GM19468 (cell line): ENCODE data around the gene MTFR1L.

Source experiments
- ATAC-seq: cut with Tn5 transposase; IDR thresholded peaks from one replicate; pipeline ENCODE4 v1.9.1; 2021; ENCODE audit warnings: mild to moderate bottlenecking, moderate library complexity, moderate number of reproducible peaks; ENCODE audit not compliant: unreplicated experiment; ENCODE audit errors: extremely low read depth

MTFR1L gene

DNA sequence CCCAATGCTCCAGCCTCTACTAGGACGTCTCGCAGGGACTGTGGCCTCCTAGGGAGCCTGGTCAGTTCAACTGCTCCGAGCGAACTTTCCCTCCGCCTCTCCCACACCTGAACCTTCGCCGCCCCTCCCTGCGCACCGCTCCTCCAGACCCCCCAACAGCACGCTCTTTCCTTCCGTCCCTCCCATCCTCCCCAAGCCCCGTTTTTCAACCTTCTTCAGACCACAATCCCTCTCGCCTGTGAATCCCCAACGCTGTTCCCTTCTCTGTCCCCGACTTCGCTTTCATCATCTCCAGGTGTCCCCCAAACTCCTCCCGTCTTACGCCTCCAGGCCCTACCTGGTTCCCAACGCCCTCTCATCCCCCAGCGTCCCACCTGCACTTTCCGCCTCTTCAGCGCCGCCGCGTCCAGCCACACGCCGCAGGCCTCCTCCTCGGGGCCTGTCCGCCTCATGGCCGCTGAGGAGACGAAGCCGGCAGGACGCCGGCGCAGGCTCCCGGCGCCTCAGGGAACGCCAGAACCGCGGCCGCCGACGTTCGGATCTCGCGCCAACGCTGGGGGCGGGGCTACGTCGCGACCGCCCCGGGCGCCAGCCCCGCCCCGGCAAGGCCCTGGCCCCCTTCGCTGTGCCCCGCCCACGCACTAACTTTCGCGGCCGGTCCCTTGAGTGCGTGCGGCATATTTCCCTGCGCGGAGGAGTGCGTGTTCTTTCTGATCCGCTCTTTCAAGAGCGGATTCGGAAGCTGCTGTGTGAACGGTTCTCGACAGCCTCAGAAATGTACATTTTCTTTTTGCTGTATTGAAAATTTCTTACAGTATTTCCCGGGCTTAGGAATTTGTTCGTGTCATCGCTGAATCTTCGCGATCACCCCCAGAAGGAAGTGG, 39.4 kb downstream of the MTFR1L start, which contains the start of gene AUNIP:
TSS of gene AUNIP (minus strand) at position 552 of the 884 bp plus-strand sequence. CDS start at position 452, 100 bp downstream.
- ATAC-seq, result peak; percentile 40

DNA sequence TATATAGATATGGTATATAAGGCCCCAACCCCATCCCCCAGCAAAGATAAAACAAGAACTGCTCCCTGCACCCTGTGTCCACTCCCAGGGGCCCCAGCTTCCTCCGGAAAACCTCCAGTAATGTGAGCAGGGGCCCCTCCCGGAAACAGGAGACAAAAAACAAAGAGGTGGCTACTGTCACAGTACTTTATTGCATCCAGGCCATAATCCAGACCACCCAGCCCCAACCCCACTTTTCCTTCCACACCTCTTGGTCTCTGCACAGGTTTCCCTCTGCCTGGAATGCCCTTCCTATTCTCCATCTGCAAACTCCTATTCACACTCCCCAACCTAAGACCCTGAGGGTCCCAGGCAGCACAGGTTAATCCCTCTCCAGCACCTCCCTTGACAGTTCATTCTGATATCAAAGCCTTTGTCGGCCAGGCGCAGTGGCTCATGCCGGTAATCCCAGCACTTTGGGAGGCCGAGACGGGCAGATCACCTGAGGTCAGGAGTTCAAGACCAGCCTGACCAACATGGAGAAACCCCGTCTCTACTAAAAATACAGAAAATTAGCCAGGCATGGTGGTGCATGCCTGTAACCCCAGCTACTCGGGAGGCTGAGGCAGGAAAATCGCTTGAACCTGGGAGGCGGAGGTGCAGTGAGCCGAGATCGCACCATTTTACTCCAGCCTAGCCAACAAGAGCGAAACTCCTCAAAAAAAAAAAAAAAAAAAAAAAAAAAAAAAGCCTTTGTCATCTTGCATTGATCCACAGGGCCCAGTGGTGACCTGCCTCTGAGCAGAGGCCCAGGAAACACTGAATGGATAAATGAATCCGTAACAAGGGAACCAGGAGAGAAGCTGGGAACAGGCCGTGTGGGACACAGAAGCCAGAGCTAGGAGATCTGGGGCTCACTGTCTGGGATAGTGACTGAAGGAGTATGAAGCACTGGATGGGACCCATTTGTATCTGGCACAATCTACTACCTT, 41.8 kb downstream of the MTFR1L start:
- ATAC-seq, result no peak

DNA sequence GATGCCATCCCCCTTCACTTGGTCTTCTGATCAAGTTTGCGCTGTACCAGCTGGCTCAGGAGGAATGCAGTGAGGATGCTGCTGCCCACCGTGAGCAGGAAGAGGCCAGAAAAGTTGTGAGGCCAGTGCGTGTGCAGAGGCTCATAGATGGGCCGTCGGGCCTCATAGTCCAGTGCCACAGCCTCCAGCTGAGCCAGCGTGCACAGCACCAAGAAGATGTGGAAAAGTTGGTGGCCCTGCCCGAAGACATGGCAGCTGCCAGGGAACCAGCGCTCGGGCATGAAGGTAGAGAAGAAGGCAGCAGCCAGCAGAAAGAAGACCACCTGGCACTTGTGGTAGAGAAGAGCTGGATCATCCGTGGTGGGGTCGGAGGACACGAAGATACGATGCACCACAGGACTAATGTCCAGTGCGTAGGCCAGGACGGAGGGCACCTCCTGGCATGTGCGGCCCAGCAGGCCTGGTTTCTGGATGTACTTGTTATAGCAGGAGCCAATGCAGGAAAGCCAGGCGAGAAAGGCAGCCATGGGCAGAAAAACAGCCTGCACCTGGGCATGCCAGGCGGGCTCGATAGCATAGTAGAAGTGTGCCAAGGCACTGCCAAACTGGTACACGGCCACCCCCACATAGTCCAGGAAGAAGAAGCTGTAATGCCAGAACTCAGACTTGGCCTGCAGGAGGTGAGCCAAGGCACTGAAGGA, 43.2 kb downstream of the MTFR1L start:
- ATAC-seq, result no peak

GRCh38 chr1:25863486-25864262, 43.9 kb downstream of the MTFR1L start:
- ATAC-seq, result no peak

DNA sequence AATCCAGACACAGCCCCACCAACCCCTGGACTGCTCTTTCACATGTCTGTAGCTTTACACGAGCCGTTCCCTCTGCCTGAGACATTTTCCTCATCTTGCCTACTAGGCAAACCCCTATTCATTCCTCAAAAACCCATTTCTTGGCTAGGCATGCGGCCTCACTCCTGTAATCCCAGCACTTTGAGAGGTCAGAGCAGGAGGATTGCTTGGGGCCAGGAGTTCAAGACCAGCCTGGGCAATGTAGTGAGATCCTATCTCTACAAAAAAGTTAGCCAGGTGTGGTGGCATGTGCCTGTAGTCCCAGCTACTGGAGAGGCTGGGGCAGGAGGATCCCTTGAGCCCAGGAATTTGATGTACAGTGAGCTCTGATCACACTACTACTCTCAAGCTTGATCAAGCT, 44.7 kb downstream of the MTFR1L start:
- no peak for ATAC-seq

DNA sequence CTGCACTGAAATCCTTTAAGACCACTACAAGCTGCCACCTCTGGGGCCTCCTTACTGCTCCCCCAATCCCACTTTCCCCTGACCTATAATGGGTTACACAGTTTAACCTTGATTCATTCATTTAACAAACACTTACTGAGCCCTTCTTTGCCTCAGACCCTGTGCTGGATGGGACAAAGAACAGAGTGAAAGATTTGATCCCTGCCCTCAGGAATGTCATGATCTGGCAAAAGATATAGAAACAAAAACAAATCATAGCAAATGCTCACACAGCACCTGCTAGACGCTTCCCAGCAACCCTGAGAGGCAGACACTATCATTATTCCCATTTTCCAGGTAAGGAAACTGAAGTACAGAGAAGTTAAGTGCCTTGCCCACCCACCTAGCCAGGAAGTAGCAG, 46.5 kb downstream of the MTFR1L start:
- no peak for ATAC-seq

DNA sequence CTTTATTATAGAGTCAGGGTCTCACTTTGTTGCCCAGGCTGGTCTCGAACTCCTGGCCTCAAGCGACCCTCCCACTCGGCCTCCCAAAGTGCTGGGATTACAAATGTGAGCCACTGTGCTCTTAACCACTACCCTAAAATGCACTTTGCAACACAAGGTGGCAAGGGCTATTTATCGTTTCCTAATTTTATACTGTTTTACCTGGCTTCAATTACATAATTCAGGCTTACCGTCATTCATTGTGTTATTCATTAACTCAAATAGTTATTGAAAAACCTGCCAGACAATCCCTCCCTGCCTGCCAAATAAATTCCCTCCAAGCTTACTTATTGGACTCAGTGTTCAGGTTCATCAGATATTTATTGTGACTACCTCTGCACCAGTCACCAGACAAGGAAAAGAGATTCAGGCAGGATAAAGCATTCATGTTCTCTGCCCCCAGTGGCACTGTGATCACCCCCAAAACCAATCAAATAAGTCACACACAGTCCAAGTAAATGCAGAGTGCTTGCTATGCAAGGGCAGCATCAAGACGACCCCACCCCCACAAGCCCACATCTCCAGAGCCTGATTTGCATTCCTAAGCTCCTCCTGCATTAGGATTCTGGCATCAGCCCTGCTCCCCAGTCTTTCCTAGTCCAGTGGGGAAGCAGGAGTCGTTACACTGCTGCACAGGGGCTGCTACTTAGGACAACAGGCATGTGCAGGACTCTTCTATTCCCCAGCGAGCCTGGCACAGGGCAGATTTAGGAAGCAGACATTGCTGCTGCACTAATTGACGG, 47.6 kb downstream of the MTFR1L start:
- ATAC-seq, result no peak

GRCh38 chr1:25869909-25870606, 50.3 kb downstream of the MTFR1L start:
- no peak for ATAC-seq

DNA sequence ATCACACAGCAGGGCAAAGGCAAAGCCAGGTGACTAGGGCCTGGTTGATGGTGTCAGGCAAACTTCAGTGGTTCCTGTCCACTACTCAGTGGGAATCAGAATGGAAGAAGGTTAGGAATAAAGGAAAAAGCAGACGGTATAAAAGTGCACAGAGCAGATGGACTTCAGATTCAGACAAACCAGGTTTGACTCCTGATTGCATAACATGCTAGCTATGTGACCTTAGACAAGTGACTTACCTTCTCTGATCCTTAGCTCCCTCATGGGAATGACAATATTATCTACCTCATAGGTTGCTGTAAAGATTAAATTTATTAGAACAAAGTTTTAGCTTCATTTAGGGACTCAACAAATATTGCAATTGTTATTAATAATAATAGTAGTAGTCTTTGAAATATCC, 50.9 kb downstream of the MTFR1L start:
- ATAC-seq, result no peak

DNA sequence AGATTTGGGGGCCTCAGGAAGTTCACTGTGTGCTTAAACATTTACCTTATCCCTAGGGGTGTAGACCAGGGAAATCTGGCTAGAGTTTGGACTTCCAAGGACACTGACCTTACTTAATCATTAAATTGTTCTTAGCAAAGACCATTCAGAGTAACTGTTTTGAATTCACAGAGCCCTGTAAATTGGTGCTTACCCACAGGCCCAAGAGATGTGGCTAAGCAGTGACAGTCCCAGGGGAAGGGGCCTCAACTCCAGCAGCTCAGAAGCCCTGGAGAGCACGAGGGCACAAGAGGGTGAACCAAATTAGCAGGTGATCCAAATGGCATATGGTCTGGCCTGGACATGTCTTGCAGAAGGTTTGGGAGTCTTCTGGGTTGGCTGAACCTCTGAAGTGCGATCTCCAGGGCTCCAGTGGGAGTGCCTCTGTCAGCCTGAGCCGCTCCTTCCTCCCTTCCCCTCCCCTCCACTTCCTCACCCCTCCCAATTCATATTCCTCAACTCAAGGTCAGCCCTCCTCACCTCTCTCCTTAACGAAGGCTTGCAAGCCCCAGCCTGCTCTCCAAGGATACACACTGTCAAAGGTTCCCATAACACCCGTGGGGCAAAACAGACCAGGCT, 51.4 kb downstream of the MTFR1L start:
- no peak for ATAC-seq

GRCh38 chr1:25871704-25872494, 52.1 kb downstream of the MTFR1L start:
- no peak for ATAC-seq

- ATAC-seq, result no peak
Measured at GRCh38 chr1:25872713-25873112, 53.0 kb downstream of the MTFR1L start.

GRCh38 chr1:25873120-25873519, 53.4 kb downstream of the MTFR1L start:
- no peak for ATAC-seq

DNA sequence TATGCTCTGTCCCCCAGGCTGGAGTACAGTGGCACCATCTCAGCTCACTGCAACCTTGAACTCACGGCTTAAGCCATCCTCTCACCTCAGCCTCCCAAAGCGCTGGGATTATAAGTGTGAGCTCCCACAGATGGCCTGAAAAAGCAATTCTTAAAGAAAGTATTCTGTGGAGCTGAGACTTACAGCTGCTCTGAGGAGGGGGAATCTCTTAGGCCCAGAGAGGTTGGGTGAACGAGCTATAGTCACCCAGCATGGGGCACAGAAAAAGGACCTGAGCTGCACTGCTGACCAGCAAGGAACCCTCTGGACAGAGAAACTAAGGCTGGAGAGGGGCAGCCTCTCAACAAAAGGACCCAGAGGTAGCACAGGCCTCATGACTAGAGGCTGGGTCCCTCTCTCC, 54.5 kb downstream of the MTFR1L start:
- no peak for ATAC-seq

- no peak for ATAC-seq
Measured at GRCh38 chr1:25874635-25875153, 54.9 kb downstream of the MTFR1L start.

GRCh38 chr1:25875154-25875855, 55.6 kb downstream of the MTFR1L start, which contains the start of gene PAQR7:
Gene PAQR7, minus strand, starts transcription at chr1:25875708. Its CDS starts 11,869 bp downstream, at chr1:25863839.
- ATAC-seq, result peak; percentile 30
